ENCODE data around the gene ZNF618. TPM values are rescaled to one million over a fixed set of nuclear protein-coding genes. Genes with fewer than 3 reads are reported as not detected.

The ZNF618 gene
- total and polyA plus RNA-seq, 2 experiments from 2014 or later: 12.1 to 22.1 TPM

DNA sequence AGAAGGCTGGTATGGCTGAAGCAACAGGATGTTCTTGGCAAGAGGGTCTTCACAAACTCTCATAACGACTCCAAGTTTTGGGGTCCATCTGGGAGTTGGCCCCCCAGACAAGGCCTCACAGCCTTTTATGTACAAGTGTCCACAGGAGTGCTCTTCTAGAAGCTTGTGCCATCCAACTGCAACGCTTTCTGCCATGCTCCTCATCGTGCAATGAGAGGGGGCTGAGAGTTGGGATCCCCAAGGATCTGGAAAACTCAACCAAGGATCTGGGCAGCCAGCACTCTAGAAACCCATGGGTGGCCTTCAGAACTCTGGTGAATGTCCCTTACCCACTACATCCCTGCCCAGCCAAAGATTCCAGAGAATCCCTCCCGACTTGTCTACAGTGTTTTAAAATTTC is 210.5 kb downstream of the ZNF618 start (continued):
- TF ChIP-seq, protein P1, sequence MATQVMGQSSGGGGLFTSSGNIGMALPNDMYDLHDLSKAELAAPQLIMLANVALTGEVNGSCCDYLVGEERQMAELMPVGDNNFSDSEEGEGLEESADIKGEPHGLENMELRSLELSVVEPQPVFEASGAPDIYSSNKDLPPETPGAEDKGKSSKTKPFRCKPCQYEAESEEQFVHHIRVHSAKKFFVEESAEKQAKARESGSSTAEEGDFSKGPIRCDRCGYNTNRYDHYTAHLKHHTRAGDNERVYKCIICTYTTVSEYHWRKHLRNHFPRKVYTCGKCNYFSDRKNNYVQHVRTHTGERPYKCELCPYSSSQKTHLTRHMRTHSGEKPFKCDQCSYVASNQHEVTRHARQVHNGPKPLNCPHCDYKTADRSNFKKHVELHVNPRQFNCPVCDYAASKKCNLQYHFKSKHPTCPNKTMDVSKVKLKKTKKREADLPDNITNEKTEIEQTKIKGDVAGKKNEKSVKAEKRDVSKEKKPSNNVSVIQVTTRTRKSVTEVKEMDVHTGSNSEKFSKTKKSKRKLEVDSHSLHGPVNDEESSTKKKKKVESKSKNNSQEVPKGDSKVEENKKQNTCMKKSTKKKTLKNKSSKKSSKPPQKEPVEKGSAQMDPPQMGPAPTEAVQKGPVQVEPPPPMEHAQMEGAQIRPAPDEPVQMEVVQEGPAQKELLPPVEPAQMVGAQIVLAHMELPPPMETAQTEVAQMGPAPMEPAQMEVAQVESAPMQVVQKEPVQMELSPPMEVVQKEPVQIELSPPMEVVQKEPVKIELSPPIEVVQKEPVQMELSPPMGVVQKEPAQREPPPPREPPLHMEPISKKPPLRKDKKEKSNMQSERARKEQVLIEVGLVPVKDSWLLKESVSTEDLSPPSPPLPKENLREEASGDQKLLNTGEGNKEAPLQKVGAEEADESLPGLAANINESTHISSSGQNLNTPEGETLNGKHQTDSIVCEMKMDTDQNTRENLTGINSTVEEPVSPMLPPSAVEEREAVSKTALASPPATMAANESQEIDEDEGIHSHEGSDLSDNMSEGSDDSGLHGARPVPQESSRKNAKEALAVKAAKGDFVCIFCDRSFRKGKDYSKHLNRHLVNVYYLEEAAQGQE (IDR thresholded peaks at IDR 0.05; ENCODE audit: unreplicated experiment): no peak
- TF ChIP-seq CREB1 (CRISPR knock-in tag; IDR thresholded peaks at IDR 0.05; ENCODE audit: low read depth): no peak
- no peak for TF ChIP-seq STAT1 (IDR thresholded peaks at IDR 0.05; ENCODE audit: unreplicated experiment)

- ATAC-seq (no peak), DNase-seq (ENCODE audit: low spot score) (no peak)
- H3K4me1 ChIP-seq (ENCODE audit: insufficient read depth): no peaks in the 10 kb centered on the region
- TF ChIP-seq ZNF114 (CRISPR knock-in tag; IDR thresholded peaks at IDR 0.05) (no peak), CTCF (conservative IDR thresholded peaks at IDR 0.05; ENCODE audit: low read depth in 2 of 2) (no peak), ZNF331 (CRISPR knock-in tag; IDR thresholded peaks at IDR 0.05; ENCODE audit: low read depth) (no peak), CREB1 (CRISPR knock-in tag; IDR thresholded peaks at IDR 0.05; ENCODE audit: low read depth) (no peak), JUNB (IDR thresholded peaks at IDR 0.05; ENCODE audit: unreplicated experiment) (no peak), ZNF462 (CRISPR knock-in tag; IDR thresholded peaks at IDR 0.05) (no peak)
- TF ChIP-seq, protein P1 (IDR thresholded peaks at IDR 0.05; ENCODE audit: unreplicated experiment): no peak
- H3K4me3 Mint-ChIP-seq: no peak overlapping the region
- no peaks in the 10 kb centered on the region for H3K36me3 Mint-ChIP-seq (ENCODE audit: low read depth)
- H3K4me3 ChIP-seq: no peak overlapping the region
- no peaks in the 10 kb centered on the region for H3F3A ChIP-seq (replicated peaks; ENCODE audit: low read depth)
- no peaks in the 10 kb centered on the region for H3K36me3 ChIP-seq (ENCODE audit: insufficient read depth)
- no peaks in the 10 kb centered on the region for H3K9me3 Mint-ChIP-seq
- peaks cover 10% of the 10 kb centered on the region for H3K27me3 Mint-ChIP-seq (ENCODE audit: insufficient read depth, low read depth, poor library complexity)
- no peaks in the 10 kb centered on the region for H3K9me2 ChIP-seq (ENCODE audit: insufficient read depth)
- no peak overlapping the region for H2AFZ ChIP-seq
- no peak overlapping the region for H3K4me2 ChIP-seq
- no peaks in the 10 kb centered on the region for H3K4me1 Mint-ChIP-seq
- no peaks in the 10 kb centered on the region for H3K27me3 ChIP-seq (ENCODE audit: insufficient read depth)
- H3K79me2 ChIP-seq (replicated peaks; ENCODE audit: insufficient read depth): no peaks in the 10 kb centered on the region
- no peak overlapping the region for H3K27ac ChIP-seq (ENCODE audit: low read depth)
- H4K20me1 ChIP-seq (replicated peaks; ENCODE audit: insufficient read depth): no peaks in the 10 kb centered on the region
- no peak overlapping the region for H3K27ac Mint-ChIP-seq
Observed at GRCh38 chr9:114087721-114088120, 211.6 kb downstream of the ZNF618 start.
